C4-2B (cell line): Measurements from ENCODE around the gene CADPS2.

Source experiments
- CTCF ChIP-seq: fragments of 450-650 bp; conservative IDR thresholded peaks from 2 replicates; pipeline ENCODE4 v1.5.1; 2017; ENCODE audit warnings: mild to moderate bottlenecking
- ZFX ChIP-seq: fragments of 450-650 bp; IDR thresholded peaks from 2 replicates; pipeline ENCODE4 v1.6.1; 2017

- TF ChIP-seq CTCF (no peak), ZFX (no peak)
Measured at GRCh38 chr7:122304996-122305421, 581.3 kb downstream of the CADPS2 start.
